LNCAP (cell line): Measurements from ENCODE around the gene ZDHHC17.

Experiments used
- CTCF ChIP-seq: fragments of 450-650 bp; IDR thresholded peaks from 2 replicates; pipeline ENCODE4 v1.5.1; 2017; ENCODE audit warnings: mild to moderate bottlenecking

ZDHHC17 gene

GRCh38 chr12:76790564-76791552 is 26.9 kb downstream of the ZDHHC17 start:
- TF ChIP-seq CTCF = peak; percentile 60

DNA sequence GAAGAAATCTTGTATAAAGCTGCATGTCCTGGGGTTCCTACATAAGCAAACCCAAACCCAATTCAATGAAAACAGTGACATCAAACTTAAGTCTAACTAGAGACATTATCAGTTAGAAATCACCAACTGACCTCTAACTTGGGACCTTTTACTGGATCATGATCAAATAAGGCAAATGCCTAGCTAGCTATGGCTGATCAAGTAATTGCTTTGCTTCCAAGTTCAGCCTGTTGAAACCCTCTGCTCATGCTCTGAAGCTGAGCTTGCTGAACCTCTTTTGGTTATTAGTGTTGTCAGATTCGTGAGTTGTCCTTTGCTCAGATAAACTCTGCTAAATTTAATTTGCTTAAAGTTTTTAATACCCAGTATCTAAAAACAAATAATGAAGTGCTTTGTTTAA is 28.9 kb downstream of the ZDHHC17 start:
- TF ChIP-seq CTCF = no peak

DNA sequence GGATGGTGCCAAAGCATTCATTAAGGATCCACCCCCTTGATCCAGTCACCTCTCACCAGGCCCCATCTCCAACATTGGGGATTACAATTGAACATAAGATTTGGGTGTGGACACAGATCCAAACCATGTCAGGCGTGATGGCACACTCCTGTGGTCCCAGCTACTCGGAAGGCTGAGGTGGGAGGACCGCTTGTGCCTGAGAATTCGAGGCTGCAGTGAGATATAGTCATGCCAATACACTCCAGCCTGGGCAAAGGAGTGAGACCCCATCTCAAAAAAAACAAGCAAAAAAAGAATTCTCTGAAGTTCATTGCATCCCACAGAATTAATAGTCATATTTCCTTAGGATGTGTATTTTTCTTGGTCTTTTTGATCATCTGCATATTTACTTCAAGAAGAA is 34.9 kb downstream of the ZDHHC17 start:
- TF ChIP-seq CTCF = no peak

DNA sequence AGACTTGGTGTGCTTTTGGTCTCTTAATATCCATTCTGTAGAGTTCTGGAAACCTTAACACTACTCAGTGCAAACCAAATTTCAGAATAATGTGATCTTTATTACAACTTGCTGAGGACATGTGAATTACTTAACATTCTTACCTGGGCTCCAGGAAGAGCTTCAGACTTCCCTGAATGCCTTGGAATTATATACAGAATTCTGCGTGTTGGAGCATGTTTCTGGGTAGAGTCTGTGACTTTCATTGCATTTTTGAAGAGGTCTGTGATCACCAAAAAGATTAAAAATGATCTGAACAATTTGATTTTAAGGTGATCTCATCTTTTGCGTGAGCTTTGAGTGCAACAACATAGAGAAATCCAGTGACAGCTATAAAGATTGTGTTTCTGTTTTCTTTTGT is 35.4 kb downstream of the ZDHHC17 start:
- TF ChIP-seq CTCF = no peak

- no peak for TF ChIP-seq CTCF
Measured at GRCh38 chr12:76802060-76802459, 38.1 kb downstream of the ZDHHC17 start.

GRCh38 chr12:76804435-76804976 is 40.6 kb downstream of the ZDHHC17 start:
- no peak for TF ChIP-seq CTCF

DNA sequence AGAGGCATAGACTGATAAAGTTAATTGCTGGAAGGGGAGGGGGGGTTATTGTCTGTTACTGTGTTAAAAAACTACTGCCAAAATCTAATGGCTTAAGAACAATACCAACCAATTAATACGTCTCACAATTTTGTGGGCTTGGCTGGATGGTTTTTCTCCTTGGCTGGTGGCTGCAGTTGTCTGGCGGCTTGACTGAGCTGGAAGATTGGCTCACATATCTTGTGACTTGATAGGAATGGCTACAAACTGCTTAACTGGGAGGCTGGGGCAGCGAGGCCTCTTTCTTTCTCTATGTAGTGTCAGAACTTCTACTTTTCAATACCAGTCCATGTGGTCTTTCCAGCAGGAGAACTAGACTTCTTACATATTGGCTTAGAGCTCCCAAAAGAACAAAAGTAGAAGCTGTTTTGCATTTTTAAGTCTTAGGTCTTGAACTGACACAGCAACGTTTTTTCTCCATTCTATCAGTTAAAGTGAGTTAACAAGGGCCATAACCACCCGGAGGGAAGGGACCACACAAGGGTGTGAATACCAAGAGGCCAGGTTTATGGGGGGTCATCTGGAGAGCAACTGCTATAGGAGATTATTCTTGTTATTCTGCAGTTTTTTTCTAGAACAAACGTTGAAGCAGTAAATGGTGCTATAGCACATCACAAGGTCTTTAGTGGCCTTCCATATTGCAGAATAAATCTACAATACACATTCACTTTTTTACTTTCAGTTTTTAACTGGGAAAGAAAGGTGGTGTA is 46.9 kb downstream of the ZDHHC17 start:
- TF ChIP-seq CTCF = no peak
